Mucosa of descending colon (tissue), 3 donors: ENCODE data around the gene MFSD2B. TPM values are rescaled to one million over a fixed set of nuclear protein-coding genes. Genes with fewer than 3 reads are reported as not detected.

Experiments
- ATAC-seq: fragments of 200-7000 bp; cut with Tn5 transposase; one replicate; pipeline ENCODE4 v1.9.1; 2020; ENCODE audit warnings: mild to moderate bottlenecking, moderate library complexity
- DNase-seq, 3 donors: peaks; one replicate each; pipeline ENCODE4 v3.0.0-alpha.2; 2020
- H3K36me3 ChIP-seq: fragments of 200-600 bp; one replicate; pipeline ENCODE4 v1.8.0; 2021; ENCODE audit warnings: low read depth, mild to moderate bottlenecking
- H3K4me1 ChIP-seq: fragments of 200-600 bp; one replicate; pipeline ENCODE4 v1.8.0; 2021; ENCODE audit warnings: low read depth, mild to moderate bottlenecking
- H3K4me3 ChIP-seq: fragments of 200-600 bp; one replicate; pipeline ENCODE4 v1.8.0; 2021; ENCODE audit warnings: mild to moderate bottlenecking
- H3K9me3 ChIP-seq: fragments of 200-600 bp; one replicate; pipeline ENCODE4 v1.8.0; 2021; ENCODE audit warnings: mild to moderate bottlenecking
- intact Hi-C, 2 donors: fragments of 100-400 bp; cut with DNase I in 1 of 2; cut with micrococcal nuclease in 1 of 2; formaldehyde crosslinking; loops; one replicate each; pipeline versions ENCODE4 v1.11.0 to v1.11.1; 2022; cut with DNase I, micrococcal nuclease
- total RNA-seq, 3 donors: library from RNA; stranded (reverse); fragmentation: NEBNext Ultra II Directional in 2 of 3; extraction: Animal tissue kit (Norgen Biotek cat#: 25700) in 2 of 3; gene quantifications; one replicate each; pipeline versions ENCODE4 v1.2.1 to v1.2.4, GENCODE V29; 2021 to 2023
- TF ChIP-seq, protein P1 (sequence below): fragments of 200-600 bp; IDR thresholded peaks from one replicate; pipeline ENCODE4 v1.8.0; 2022; ENCODE audit warnings: antibody characterized with exemption, mild to moderate bottlenecking
- donor health status: DM: no; HTN: no; CAD: no; lungs with moderate emphysema.
- donor health status: DM: no; HTN: no; CAD: no.
- donor health status: DM: no; HTN: yes; CAD: no.

Gene MFSD2B
- total RNA-seq, 3 donors from 2014 or later = 0.19 to 0.89 (median 0.20) TPM

DNA sequence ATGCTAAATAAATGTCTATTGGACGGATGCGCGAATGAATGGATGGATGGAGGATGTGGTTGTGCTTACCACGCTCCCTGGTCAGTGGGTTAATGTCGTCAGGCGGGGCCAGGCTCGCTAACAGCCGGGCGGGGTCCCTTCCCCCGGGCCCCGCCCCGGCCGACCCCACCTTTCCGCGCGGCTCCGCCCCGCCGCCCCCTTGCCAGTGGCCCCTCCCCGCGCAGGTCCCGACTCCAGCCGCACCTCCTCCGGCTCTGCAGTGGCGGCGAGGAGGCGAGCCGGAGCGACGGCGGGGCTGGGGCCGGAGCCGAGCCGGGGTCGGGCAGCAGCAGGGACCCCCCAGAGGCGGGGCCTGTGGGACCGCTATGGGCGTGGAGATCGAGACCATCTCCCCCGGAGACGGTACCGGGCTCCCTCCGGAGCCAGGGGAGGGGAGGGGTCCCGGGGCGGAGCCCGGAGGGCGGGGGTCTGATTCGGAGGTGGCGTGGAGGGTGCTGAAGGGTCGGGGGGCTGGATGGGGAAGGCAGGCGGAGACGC lies 39.7 kb downstream of the MFSD2B start, which contains the start of gene FKBP1B:
TSS of gene FKBP1B (plus strand) at position 257 of the 537 bp plus-strand sequence. CDS start at position 366, 109 bp downstream.
- Histone ChIP-seq H3K4me3 (peak within 1 kb of the TSS; percentile 17), H3K4me1 (peaks cover 6% of the 10 kb centered on the region), H3K9me3 (no peaks in the 10 kb centered on the region), H3K36me3 (no peaks in the 10 kb centered on the region)
- intact Hi-C loops = no loop called here
- ATAC-seq (peak; percentile 73), DNase-seq (peak; percentile 76 to 86 (median 80))
- TF ChIP-seq, protein P1, sequence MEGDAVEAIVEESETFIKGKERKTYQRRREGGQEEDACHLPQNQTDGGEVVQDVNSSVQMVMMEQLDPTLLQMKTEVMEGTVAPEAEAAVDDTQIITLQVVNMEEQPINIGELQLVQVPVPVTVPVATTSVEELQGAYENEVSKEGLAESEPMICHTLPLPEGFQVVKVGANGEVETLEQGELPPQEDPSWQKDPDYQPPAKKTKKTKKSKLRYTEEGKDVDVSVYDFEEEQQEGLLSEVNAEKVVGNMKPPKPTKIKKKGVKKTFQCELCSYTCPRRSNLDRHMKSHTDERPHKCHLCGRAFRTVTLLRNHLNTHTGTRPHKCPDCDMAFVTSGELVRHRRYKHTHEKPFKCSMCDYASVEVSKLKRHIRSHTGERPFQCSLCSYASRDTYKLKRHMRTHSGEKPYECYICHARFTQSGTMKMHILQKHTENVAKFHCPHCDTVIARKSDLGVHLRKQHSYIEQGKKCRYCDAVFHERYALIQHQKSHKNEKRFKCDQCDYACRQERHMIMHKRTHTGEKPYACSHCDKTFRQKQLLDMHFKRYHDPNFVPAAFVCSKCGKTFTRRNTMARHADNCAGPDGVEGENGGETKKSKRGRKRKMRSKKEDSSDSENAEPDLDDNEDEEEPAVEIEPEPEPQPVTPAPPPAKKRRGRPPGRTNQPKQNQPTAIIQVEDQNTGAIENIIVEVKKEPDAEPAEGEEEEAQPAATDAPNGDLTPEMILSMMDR = no peak

DNA sequence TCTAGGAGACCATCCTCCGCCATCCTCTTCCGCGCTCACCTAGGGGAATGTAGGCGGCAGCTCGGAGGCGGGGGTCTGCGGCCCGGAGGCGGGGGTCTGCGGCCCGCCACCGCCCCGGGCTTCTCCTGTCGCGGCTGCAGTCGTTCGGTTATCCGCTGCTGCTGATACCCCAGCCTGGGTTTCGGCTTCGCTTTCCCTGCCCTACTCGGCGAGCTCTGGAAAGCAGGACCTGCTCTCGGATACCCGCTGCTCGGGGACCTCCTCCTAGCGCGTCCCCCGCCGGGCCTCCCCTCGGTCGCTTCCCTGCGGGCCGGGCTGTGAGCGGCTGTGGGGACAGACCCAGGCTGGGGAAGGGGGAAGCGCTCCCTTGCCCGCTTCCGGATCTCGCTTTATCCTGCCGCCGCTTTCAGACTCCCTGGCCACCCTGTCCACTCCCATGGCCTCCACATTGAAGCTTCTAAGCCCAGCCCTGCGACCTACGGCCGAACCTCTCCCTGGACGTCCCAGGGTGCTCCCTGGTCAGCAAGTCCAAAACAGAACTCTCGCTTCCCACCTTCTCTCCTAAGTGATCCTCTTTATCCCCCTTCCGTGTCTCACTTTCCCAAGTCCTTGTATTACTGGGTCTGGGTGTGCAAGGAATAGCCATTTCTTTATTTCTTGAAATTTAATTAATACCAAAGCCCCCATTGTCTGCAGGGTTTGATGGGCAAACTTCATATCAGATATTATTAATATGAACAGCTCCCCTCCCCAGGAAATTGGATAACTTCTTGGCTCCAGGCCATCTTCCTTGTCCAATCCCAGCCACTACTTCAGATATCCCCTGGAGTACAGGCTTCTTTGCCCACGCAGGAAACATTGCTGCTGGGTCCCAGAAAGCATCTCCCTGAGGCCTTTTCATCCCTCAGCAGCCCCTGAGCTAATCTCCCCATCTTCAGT lies 40.4 kb downstream of the MFSD2B start:
- DNase-seq = peak; percentile 23 to 58 (median 48)
- TF ChIP-seq, protein P1 = no peak
- H3K4me3 ChIP-seq = peak overlapping the region; percentile 17
- H3K36me3 ChIP-seq = no peaks in the 10 kb centered on the region
- no peaks in the 10 kb centered on the region for H3K9me3 ChIP-seq
- peaks cover 6% of the 10 kb centered on the region for H3K4me1 ChIP-seq
- ATAC-seq = no peak
- intact Hi-C loops = no loop called here

DNA sequence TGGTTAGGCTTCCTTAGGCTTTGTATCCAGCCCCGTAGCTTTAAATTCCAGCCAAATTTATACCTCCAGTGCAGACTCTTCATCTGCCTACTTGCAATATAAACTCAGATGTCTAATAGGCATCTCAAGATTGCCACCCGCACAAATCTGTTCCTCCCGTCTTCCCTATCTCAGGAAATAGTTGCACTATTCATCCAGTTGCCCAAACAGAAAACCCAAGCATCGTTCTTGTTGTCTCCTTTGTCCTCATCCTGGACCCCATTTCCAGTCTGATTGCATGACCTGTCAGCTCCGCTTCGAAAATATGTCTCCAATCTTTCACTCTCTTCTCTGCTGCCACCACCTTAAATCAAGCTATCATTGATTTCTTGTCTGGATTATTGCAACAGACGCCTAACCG lies 41.9 kb downstream of the MFSD2B start:
- TF ChIP-seq, protein P1 = no peak
- no peak overlapping the region for H3K4me3 ChIP-seq
- no peak for DNase-seq
- intact Hi-C loops = no loop called here
- no peaks in the 10 kb centered on the region for H3K9me3 ChIP-seq
- H3K4me1 ChIP-seq = peaks cover 6% of the 10 kb centered on the region
- no peak for ATAC-seq
- H3K36me3 ChIP-seq = no peaks in the 10 kb centered on the region

DNA sequence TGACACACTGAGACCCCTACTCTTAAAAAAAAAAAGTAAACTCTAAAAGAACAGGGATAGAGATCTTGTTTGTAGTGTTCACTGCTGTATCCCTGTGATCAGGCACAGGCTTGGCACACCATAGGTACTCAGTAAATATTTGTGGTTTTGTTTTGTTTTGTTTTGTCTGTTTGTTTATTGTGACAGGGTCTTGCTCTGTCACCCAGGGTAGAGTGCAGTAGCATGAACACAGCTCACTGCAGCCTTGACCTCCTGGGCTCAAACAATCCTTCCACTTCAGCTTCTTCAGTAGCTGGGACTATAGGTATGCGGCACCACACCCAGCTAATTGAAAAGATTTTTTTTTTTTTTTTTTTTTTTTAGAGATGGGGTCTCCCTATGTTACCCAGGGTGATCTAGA lies 43.1 kb downstream of the MFSD2B start:
- Histone ChIP-seq H3K4me1 (peaks cover 6% of the 10 kb centered on the region), H3K4me3 (no peak overlapping the region), H3K9me3 (no peaks in the 10 kb centered on the region), H3K36me3 (no peaks in the 10 kb centered on the region)
- TF ChIP-seq, protein P1 = no peak
- DNase-seq = no peak
- intact Hi-C loops = no loop called here
- ATAC-seq = no peak

DNA sequence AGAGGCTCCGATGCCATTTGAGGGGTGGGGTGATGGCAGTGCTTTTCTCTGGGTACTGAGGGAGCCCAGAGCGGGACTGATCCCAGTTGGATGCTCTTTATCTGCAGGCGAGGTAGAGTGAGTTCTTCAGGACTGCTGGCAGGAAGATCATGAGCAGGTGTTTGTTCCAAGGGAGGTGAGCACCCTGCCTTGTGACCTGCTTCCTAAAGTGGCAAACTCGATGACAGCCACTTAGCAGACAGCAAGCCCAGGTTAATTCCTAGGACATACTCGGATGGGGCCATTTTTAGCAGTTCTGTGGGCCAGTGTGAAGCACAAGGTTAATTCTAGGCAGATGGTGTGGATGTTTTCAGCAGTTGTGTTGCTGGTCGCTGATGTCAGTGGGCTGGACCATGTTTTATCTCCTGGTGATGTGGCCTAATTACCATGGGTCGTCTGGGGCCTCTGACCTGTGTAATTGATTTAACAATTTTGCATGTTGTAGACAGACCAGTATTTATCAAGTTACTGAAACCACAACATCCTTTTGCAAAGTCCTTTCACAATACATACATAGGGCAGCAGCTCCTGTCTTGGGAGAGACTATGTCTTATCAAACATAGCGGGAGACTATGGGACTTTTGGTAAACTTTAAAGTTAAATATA lies 44.6 kb downstream of the MFSD2B start:
- no peak for ATAC-seq

More for the DNA sequence above, 44.6 kb downstream of the MFSD2B start:
- intact Hi-C loops = no loop called here
- Histone ChIP-seq H3K9me3 (no peaks in the 10 kb centered on the region), H3K4me3 (no peak overlapping the region), H3K4me1 (no peaks in the 10 kb centered on the region), H3K36me3 (no peaks in the 10 kb centered on the region)
- no peak for DNase-seq
- TF ChIP-seq, protein P1 = no peak
